Right hindlimb (tissue), 1 donor: Measurements from ENCODE around the gene ITGAV.

Experiments
- DNase-seq: peaks from one replicate; pipeline ENCODE4 v3.0.0-alpha.2; 2018

The ITGAV gene

DNA sequence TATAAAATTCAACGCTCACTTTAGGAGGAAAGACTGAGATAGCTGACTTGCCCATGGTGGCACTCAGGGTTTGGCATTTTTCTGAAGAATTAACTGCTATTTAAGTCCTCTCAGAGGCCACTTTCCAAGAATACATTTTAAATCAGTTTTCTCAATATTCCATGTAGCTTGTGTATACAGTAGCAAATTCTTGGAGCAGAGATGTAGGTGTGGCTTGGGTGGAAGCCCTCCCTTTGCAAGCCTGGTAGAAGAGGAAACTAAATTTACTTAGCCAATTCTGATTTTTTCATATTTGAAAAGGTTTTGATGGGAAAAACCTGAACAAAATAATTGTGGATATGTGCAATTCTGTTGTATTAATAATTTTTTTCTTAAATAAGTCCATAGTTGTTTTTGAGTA is 14.0 kb upstream of the ITGAV start:
- DNase-seq = no peak

DNA sequence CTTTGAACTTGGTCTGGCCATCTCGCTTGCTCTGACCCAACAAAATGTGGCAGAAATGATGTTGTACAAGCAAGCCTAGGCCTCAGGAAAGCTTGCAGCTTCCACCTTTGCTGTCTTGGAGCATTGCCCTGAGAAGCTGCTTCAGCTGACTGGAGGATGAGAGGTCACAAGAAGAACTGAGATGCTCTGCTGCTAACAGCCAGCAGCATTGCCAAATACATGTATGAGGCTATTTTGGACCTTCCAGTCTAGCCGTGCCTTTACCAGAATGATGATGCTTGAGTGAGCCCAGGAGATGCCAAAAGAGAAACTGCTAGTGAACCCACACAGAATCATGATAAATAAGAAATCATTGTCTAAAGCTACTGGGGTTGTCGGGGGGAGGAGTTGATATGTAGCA is 13.2 kb upstream of the ITGAV start:
- no peak for DNase-seq

DNA sequence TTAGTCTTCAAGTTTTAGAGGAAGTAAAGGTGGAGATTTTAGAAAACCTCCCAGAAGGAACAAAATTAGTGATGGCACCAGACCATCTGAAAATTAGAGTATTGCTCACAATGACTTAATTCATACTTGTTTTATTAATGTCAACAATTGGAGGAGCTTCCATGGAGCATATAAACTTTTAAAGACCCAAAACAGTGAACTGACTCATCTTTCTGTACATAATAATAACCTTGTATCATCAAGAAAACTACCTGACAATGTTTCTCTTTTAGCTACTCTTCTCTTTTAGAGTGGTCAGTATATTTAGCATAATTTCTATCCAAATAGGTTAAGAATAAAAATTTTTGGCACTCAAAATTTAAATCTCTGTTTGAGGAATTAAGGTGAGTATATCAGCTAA is 7.2 kb upstream of the ITGAV start:
- DNase-seq = no peak

DNA sequence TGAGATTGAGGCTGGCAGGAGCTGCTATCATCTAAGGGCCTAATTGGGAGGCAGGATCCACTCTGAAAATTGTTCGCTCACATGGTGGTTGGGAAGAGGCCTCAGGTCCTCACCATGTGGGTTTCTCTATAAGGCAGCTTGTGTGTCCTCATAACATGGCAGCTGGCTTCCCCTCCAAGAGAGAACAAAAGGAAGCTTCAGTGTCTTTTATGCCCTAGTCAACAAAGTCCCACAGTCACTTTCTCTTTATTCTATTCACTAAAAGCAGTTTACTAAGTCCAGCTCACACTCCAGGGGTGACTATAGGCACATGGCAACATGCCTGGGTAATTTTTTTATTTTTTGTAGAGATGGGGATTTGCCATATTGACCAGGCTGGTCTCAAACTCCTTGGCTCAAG is 5.8 kb upstream of the ITGAV start:
- DNase-seq = no peak

DNA sequence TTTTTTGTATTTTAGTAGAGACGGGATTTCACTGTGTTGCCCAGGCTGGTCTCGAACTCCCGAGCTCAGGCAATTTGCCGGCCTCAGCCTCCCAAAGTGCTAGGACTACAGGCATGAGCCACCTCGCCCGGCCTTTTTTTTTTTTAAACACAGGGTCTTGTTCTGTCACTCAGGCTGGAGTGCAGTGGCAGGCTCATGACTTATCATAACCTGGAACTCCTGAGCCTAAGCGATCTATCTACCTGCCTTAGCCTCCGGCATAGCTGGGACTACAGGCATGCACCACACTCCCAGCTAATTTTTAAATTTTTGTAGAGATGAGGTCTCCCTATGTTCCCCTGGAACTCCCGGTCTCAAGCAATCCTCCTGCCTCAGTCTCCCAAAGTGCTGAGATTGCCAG is 1.4 kb upstream of the ITGAV start:
- no peak for DNase-seq

DNA sequence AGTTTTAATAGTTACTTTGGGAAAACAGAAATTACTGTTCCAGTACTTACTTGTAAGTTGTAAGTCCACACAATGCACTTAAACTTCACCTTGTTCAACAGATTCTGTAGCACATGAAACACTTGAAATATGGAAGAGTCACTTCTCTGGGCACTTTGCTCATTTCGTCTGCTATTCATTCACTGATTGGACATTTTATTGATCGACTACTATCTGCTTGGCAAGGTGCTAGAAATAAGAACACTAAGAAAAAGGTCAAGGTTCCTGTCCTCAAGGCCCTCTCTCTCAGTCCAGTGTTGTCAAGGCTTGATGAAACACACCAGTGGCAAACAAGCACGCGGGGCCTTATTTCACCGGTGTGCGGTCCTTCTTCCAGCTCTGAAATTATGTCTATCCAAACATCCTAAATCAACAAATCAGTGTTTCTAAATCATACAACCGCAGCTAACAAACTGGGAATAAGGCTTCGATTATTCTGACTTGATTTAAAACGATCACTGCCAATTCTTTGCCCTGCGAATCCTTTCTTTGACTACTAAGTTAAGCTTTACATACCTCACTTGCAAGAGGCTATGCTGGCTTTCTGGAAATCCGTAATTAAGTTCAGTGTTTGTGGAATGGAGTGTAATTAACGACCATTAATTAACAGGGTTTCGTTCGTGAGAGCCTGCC is 780 bp upstream of the ITGAV start:
- peak; percentile 23 for DNase-seq

DNA sequence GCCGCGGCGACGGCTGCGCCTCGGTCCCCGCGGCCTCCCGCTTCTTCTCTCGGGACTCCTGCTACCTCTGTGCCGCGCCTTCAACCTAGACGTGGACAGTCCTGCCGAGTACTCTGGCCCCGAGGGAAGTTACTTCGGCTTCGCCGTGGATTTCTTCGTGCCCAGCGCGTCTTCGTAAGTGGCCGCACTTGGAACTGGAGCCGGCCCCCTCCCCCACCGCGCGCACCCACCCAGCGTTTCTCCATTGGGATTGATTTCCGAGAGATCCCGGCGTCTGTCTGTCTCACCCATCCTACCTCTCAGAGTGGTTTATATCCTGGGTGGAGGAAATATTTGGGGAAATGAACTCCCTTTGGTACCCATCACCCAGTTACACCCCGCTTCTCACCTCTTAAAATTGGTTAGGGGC is 498 bp downstream of the ITGAV start:
- DNase-seq = peak; percentile 64

DNA sequence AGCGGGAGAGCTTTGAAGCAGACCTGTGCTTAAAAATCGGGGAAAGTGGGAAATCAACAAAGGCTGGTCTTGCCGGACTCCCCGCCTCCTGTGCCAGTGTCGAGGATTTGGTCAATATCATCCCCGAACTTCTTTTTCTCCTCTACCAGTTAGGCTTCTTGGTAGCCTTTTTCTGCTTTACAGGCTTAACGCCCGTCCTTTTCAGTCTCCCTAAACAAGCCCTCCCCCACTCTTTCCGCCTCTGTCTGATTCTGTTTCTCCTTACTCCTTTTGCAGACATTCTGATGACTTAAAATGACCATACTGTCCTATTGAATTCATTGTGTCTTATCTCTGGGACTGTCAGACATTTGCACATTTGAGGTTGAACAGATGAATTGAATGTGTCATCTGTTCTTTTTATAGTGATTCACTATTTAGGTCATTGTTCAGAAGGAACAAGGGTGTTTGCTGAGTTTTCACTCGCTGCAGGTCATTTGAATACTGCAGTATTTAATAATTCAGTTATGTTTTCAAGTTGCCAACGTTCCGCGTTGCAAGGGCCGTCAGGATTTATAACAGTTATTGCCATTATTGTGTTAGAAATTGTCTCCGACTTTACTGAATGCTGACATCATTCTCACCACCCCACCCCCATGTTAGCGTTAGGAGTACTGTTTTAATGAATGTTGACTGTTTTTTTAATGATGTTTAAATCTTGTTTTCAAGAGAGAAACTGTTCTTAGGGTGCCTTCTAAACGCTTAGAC is 1.1 kb downstream of the ITGAV start:
- peak; percentile 39 for DNase-seq

DNA sequence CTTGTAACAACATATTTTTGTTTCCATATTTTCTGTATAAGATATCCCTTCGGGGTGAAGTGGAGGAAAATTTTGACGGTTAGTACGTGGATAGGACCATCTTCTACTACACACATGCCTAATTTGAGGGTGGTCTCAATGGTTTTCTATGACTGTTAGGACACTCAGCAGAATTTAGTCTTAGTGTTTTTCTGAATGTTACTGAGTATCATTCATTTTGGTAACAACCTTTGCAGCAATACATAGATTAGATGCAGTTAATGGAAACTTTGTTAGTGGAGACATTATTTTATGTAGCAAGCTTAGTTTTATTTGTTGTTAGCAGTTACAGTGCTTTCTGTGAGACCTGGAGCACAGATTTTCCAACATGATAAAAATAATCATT is 1.6 kb downstream of the ITGAV start:
- no peak for DNase-seq

DNA sequence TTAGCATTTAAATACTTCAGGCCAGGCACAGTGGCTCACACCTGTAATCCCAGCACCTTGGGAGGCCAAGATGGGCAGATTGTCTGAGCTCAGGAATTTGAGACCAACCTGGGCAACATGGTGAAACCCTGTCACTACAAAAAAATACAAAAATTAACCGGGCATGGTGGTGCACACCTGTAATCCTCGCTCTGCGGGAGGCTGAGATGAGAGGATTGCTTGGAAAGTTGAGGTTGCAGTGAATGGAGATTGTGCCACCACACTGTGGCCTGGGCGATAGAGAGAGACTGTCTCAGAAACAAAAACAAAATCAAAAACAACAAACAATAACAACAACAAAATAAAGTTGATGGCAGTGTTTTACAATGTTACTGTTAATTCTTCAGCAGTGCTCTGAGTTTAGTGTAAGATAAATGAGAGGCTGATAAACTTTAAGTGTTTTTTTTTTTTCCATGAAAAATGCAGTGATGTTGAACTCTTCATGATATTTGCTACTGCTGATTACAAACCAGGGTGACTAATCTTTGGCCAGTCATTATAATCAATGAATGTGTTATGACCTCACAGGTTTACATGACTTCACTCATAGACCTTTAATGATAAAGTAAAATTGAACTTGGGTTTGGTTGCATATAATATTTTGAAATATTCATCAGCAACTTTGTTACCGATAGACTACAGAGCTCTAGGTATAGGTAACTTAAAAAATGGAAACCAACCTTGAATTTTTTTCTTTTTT is 2.5 kb downstream of the ITGAV start:
- no peak for DNase-seq

DNA sequence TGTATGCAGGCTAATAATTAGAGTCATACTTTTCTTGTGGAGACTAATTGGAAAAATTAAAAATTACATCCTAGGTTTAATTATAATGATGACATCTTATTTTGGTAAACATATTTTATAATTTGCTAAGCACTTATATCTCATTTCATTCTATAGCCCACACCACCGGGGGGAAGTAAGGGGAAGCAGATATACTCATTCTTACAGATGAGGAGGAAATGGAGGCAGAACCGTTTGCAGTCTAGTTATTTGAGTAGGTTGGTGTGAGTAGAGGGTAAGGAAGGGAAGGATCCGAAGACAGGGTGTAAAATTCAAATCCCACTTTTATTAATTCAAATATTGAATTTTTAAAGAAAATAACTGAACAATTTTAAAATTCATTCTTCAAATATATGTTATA is 3.7 kb downstream of the ITGAV start:
- no peak for DNase-seq

DNA sequence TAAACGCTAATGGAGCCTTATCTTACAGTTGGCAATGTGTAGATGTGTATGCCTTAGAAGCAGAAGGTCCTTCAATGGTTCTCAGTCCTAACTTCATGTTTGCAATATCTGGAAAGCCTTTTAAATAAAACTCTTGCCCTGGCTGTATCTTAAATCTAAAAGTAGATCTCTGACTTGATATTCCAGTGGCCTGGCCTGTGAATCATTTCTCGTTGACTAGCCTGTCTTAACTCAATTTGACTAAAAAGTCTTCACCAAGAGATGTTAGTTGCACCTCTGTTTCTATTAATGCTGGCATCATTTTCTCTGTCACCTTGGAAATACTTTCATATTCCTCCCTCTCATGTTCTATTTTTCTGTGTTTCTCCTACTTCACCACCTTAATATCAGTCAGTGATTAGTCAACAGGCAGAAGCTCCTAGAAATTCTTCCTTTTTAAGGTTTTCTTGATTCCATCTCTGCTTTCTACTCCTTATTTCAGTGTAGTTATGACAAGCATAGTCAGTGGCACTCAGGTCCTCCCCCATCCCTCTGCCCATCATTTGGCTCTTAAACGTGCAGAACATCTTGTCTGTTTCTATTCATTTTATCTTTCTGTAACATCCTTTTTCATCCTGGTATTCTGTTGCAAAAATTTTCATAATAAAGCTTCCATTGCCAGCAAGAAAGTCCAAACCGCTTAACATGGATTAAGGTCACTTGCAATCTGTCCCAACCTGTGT is 4.3 kb downstream of the ITGAV start:
- no peak for DNase-seq

DNA sequence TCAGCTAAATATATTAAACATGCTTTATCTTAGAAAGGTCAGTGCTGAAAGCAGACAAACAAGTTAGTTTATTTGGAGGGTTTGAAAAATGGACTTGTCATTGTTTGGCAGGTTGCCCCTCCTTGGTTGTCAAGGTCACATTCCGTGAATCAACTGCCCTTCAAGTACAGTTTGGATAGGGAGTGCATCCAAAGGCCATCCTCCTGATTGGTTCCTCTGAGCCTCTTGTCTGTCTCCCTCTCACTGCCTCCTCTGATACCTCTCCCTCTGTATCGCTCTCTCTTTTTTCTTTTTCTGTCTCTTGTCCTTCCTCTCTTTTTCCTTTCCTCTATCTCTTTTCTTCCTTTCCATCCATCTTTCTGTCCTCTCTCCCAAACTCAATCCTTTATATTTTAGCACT is 5.4 kb downstream of the ITGAV start:
- DNase-seq = no peak

DNA sequence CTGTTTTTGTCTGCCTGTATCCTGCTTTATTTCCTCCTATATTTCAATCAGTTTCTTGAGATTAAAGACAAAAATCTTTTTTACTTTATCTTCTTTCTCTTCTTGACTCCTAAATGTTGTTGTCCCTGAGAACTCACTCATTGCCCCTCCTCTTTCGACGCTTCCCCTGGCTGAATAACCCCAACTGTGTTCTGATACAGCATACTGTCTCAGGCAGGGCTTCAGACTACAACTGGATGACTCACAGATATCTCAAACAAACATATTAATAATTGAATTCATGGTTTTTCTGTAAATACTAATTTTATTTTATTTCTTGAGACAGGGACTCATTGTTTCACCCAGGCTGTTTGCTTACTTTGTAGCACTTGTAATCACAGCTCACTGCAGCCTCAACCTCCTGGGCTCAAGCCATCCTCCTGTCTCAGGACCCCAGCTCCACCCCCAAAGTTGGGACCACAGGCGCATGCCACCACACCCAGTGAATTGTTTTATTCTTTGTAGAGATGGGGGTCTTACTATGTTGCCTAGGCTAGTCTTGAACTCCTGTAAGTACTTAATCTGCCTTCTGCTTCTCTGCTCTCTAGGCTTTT is 9.4 kb downstream of the ITGAV start:
- no peak for DNase-seq

DNA sequence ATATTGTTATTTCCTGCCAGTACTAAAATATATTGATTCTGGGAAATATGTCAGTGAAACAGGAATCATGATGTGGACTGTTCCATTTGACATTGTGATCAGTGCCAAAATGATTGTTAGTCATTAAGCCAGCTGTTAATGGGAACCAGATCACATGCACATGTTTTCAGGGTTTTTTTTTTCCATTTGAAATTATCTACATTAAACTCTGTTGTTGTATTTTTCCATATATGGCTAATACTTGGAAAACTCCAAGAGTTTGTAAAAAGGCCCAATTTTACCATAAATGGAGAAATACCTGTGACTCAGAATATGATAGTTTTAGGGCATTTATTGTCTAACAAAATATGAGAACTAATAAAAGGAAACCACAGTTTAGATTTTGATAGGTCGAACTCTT is 13.4 kb downstream of the ITGAV start:
- DNase-seq = no peak

DNA sequence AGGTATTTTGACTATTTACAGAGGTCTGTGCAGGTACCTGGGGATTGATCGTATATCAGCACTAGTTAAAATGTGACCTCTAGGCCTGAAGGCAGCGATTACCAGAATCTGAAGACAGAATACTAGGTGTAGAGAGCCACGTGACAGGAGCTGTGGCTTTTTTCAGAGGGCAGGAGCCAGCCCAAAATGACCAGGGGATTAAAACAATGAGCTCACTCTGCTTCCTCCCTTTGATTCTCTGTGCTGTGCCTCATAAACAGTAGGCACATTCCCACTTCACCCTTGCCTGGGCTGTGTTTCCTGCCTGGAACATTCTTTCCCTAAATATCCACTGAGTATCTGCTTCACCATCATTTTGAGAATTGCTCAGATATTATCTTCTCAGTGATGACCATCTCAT is 15.2 kb downstream of the ITGAV start:
- no peak for DNase-seq

DNA sequence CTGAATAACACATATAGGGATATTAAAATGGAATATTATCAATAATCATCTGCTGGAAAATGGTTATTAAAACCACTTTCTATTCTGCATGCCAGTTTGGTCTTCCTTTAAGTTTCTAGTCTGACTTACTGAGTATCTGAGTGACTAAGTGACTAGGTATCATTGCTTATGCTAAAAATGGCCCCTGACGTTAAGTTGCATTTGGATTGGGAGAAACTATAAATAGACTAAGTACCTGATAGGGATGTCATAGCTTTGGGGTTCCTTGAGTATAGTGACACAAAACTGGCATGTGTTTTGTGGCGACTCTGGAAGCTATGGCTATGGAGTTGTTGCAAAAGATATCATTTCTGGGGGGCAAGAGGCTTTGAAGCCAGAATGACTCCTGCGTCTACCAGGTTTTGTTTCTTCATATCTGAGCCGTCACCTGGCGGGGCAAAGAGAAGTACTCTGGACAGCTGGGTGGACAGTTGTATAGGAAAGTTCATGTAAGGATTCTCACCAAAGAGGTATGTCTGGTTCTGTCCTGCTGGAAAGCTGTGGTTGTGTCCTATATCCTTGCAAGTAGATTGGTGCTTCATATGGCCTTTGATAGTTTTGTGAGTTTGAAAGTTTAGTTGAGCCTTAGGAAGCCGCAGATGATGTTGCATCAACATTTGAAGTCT is 17.9 kb downstream of the ITGAV start:
- no peak for DNase-seq

DNA sequence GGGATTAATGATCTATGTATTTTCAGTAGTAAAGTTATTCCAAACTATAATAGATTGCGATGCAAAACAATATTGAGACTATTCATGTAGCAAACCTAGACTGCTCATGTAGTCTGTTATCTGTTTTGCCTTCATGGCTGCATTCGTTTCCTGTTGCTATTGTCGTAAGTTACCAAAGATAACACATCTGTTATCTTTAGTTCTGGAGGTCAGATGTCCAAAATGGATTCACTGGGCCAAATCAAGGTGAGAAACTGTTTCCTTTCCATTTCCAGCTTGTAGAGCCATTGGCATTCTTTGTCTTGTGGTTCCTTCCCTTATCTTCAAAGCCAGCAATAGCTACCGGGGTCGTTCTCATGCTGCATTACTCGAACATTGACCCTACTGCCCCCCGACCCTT is 20.9 kb downstream of the ITGAV start:
- no peak for DNase-seq

DNA sequence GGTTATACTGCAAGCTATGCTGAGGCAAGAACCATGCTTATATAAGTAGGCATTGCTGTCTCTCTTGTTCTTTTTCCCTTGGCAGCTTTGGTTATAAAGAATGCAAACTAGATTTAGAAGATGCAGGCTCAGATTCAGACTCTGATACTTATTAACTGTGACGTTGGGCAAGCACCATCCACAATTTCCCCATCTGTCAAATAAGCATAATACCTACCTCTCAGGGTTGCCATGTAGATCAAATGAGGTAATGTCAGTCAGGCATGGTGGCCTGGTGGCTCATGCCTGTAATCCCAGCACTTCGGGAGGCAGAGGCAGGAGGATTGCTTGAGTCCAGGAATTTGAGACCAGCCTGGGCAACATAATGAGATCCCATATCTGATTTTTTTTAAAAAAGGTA is 21.7 kb downstream of the ITGAV start:
- DNase-seq = no peak

DNA sequence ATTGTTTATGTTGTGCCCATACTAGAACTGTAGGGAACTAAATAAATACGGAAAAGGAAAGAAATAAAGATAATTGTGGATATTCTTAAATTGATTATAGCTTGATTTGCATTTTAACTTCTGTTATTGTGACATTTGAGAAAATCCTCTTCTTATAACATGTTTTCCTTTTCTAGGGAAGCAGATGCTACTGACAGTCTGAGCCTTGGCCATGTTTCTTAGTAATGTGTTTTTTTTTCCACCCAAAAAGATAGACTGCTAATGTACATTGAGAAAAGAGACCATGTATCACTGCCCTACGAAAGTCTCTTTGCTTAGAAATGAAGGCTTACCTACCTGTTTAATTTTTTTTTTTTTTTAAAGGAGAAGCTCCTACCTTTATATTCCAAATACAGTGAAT is 22.2 kb downstream of the ITGAV start:
- DNase-seq = no peak

DNA sequence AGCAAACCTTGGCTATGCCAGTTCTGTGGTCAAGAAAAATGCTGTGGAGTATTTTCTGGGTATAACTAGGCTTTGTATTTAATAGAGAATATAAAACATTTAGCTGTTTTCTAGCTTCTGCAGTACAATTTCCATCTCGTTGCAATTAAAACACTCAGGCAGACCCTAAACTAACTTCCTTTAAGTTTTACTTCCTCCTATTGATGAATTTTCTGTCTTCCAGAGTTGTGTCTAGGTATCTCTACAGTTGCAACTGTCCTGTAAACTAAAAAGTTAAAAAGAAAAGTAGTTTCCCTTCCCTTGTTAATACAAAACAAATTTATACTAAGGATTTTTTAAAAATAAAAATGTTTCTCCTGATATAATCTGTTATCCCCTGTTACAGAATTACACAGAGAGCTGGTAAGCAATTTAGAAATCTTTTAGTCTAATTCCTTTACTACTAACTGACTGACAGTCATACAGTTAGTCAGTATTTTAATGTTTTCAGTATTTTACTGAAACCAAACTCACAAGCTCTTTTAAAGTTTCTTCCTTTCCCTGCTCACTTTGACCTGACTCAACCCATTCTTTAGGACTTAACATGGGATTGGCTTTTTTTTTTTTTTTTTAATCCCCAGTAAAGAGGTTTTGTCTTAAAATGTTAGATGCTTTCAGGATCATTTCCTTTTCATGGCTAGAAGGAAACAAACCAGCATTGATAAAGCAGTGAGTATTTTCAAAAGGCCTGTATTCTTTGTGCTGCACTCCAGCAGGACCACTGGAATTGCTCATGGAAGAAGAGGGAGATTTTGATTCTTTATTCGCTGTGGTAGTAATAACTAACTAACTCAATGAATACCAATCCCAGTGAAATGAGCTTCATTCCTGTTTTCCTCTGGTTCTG is 22.9 kb downstream of the ITGAV start:
- DNase-seq = no peak

DNA sequence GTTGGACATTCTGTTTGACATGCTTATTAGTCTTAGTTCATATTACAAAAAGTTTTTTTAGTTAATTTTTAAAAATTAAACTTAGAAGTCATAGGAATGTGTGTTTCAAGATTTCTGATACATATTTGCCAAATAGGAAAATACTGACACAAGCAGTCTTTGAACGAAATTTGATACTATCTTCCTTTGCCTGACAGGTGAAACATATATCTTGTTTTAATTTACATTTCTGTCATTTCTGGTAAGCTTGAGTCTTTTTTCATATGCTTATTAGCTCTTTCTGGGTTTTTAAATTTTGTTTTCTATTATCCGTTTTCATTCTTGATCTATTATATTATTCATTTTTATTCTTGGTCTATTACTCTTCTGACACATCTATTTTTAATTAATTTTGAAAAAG is 24.5 kb downstream of the ITGAV start:
- no peak for DNase-seq
